Measurements from ENCODE around the gene PPRC1. TPM values are rescaled to one million over a fixed set of nuclear protein-coding genes. Genes with fewer than 3 reads are reported as not detected.
A peak's percentile ranks its signal among the peaks of the same experiment; 100 is the strongest.

Gene PPRC1
- total RNA-seq, 2 donors from 2014 or later, result 14.4 to 22.1 TPM

DNA sequence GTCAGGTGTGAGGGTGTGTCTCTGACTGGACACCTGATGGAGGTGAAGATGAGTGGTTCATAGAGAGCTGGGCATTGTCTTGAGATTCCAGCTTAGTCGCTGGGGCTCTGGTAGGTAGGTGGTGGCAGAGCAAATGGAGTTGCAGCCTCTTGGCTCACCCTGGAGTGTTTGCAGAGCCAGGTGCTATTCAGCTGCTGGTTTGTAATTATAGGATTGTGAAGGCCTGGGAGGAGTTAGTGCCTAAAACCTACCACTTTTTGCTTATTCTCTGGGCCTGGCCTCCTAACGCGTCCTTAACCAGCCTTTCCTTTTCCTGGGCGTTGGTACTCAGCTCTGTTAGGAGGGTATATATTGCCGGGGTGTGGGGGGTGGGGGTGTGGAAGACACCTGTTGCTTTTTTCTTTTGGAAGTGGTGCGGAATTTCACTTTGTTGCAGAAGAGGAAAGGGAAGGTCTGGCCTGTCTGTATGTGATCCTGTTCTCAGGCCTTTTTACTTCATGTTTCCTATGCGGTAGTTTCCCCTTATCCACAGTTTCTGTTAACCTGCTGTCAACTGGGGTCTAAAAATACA lies 3.2 kb downstream of the PPRC1 start:
- no peak for DNase-seq
- ATAC-seq, result no peak
- intact Hi-C loops (cut with DNase I, micrococcal nuclease), result no loop called here

DNA sequence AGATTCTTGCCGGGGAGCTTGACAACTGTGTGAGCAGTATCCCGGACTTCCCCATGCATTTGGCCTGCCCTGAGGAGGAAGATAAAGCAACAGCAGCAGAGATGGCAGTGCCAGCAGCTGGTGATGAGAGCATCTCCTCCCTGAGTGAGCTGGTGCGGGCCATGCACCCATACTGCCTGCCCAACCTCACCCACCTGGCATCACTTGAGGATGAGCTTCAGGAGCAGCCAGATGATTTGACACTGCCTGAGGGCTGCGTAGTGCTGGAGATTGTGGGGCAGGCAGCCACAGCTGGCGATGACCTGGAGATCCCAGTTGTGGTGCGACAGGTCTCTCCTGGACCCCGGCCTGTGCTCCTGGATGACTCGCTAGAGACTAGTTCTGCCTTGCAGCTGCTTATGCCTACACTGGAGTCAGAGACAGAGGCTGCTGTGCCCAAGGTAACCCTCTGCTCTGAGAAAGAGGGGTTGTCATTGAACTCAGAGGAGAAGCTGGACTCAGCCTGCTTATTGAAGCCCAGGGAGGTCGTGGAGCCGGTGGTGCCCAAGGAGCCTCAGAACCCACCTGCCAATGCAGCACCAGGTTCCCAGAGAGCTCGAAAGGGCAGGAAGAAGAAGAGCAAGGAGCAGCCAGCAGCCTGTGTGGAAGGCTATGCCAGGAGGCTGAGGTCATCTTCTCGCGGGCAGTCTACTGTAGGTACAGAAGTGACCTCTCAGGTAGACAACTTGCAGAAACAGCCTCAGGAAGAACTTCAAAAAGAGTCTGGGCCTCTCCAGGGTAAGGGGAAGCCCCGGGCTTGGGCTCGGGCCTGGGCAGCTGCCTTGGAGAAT lies 6.7 kb downstream of the PPRC1 start:
- ATAC-seq (no peak), DNase-seq (no peak)
- intact Hi-C loops (cut with DNase I, micrococcal nuclease), result no loop called here

DNA sequence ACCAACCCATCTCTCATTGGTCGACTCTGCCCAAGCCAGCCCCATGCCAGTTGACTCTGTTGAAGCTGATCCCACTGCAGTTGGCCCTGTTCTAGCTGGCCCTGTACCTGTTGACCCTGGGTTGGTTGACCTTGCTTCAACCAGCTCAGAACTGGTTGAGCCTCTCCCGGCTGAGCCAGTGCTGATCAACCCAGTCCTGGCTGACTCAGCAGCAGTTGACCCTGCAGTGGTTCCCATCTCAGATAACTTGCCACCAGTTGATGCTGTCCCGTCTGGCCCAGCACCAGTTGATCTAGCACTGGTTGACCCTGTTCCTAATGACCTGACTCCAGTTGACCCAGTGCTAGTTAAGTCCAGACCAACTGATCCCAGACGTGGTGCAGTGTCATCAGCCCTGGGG lies 7.4 kb downstream of the PPRC1 start:
- no peak for ATAC-seq
- intact Hi-C loops (cut with DNase I, micrococcal nuclease), result no loop called here
- no peak for DNase-seq

DNA sequence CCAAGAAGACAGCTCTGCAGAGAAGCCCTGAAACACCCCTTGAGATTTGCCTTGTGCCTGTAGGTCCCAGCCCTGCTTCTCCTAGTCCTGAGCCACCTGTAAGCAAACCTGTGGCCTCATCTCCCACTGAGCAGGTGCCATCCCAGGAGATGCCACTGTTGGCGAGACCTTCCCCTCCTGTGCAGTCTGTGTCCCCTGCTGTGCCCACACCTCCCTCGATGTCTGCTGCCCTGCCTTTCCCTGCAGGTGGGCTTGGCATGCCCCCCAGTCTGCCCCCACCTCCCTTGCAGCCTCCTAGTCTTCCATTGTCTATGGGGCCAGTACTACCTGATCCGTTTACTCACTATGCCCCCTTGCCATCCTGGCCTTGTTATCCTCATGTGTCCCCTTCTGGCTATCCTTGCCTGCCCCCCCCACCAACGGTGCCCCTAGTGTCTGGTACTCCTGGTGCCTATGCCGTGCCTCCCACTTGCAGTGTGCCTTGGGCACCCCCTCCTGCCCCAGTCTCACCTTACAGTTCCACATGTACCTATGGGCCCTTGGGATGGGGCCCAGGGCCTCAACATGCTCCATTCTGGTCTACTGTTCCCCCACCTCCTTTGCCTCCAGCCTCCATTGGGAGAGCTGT lies 8.2 kb downstream of the PPRC1 start:
- DNase-seq, result no peak
- no peak for ATAC-seq
- intact Hi-C loops (cut with DNase I, micrococcal nuclease), result no loop called here

DNA sequence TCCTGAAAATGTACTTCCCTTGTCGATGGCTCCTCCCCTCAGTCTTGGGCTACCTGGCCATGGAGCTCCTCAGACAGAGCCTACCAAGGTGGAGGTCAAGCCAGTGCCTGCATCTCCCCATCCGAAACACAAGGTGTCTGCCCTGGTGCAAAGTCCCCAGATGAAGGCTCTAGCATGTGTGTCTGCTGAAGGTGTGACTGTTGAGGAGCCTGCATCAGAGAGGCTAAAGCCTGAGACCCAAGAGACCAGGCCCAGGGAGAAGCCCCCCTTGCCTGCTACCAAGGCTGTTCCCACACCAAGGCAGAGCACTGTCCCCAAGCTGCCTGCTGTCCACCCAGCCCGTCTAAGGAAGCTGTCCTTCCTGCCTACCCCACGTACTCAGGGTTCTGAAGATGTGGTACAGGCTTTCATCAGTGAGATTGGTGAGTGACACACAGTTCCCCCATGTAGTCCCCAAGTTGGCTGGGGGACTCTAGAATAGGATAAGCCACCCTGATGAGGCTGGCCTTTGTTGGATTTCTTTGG lies 8.8 kb downstream of the PPRC1 start:
- no peak for DNase-seq
- ATAC-seq, result no peak
- intact Hi-C loops (cut with DNase I, micrococcal nuclease), result no loop called here

DNA sequence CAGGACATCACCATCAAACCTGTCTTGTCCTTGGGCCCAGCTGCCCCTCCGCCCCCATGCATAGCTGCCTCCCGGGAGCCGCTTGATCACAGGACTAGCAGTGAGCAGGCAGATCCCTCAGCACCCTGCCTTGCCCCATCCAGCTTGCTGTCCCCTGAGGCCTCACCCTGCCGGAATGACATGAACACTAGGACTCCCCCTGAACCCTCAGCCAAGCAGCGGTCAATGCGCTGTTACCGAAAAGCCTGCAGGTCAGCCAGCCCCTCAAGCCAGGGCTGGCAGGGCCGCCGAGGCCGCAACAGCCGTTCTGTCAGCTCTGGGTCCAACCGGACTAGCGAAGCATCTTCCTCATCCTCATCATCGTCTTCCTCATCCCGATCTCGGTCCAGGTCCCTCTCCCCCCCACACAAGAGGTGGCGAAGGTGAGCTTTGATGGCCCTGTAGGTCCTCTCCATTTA lies 14.2 kb downstream of the PPRC1 start:
- intact Hi-C loops (cut with DNase I, micrococcal nuclease), result no loop called here
- ATAC-seq, result no peak
- no peak for DNase-seq

DNA sequence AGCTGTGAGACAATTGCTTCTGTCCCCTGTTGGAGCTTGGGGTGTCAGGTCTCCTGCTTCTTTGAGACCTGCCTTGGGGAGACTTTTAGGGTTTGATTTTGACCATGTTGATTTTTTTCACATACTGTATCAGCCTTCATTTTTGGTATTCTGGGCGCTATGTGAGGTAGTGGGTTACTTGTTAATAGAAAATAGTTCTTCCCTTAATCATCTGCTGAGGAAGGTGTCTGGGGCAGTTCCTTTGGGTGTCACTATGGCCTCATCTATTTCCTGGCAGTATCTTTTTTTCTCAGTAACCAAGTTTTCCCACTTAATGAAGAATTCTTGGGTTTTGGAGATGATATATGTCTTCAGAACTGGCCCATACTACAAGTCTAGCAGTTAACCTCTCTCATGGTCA lies 14.7 kb downstream of the PPRC1 start:
- DNase-seq (no peak), ATAC-seq (no peak)
- intact Hi-C loops (cut with DNase I, micrococcal nuclease), result no loop called here

DNA sequence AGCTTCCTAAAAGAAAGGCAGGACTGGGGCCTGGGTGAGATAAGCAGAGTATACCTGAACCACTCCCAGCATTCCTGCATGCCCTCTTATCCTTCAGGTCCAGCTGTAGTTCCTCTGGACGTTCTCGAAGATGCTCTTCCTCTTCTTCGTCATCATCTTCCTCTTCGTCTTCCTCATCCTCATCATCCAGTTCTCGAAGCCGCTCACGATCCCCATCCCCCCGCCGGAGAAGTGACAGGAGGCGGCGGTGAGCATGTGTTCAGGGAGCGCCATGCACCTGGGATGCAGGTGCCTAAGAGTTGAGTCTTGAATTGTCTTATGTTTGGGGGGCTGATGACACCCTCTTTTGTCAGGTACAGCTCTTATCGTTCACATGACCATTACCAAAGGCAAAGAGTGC lies 15.4 kb downstream of the PPRC1 start:
- no peak for DNase-seq
- intact Hi-C loops (cut with DNase I, micrococcal nuclease), result no loop called here

DNA sequence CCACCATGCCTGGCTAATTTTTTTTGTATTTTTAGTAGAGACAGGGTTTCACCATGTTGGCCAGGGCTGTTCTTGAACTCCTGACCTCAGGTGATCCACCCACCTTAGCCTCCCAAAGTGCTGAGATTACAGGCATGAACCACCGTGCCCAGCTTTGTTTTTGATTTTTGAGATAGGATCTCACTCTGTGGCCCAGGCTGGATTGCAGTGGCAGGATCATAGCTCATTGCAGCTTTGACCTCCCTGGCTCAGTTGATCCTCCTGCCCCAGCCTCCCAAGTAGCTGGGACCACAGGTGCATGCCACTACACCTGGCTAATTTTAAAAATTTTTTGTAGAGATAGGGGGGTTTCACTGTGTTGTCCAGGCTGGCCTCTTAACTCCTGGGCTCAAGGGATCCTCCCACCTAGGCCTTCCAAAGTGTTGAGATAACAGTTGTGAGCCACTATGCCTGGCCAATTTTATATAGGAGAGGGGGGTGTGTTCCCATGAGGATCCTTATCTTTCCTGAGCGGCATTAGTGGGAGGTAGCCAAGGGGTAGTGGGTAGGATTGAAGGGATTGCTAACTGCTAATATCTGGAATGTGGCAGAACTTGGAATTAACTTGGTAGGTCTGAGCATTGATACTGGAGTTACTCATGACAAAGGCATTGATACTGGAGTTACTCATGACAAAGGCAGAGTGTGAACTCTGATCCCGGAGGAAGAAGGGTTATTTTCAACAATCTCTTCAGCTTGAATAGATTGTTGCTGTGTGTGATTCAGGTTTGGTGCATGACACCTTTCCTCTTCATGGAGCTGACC lies 18.3 kb downstream of the PPRC1 start:
- ATAC-seq (no peak), DNase-seq (no peak)
- intact Hi-C loops (cut with DNase I, micrococcal nuclease), result no loop called here

More for the DNA sequence above, 15.4 kb downstream of the PPRC1 start:
- no peak for ATAC-seq

DNA sequence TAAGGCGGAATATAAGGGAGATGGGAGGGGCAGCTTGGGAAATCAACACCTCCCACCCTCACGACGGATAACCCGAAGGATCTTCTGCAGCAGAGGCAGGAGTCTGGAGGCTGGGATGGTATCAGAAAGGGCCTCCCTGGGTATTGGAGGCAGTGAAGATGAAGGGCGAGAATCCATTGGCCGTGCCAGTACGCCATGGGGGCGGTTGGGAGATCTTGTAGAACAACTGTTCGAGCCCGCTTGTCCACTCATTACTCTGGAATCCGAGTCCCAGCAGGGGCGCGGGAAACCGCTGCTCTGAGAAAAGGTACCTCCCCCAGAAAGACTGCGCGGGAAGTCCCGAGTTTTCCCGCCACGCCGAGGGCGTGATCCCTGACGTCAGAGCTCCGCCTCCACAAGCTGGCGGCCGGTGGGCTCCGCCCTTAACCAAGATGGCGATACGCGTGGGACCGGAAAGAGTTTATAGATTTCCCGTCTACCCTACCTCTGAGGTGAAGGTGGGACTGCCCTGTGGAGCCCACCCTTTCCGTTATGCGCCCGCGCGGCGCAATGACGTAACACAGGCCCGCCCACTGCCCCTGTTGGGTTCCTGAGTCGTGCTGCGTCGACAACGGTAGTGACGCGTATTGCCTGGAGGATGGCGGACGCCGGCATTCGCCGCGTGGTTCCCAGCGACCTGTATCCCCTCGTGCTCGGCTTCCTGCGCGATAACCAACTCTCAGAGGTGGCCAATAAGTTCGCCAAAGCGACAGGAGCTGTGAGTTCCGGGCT lies 19.1 kb downstream of the PPRC1 start, which contains the start of gene NOLC1:
Gene NOLC1 (plus strand): TSS at position 616 of the 771 bp plus-strand sequence. CDS start 22 bp downstream, at position 638.
- ATAC-seq (peak; percentile 98), DNase-seq (peak; percentile 99)
- intact Hi-C loops (cut with DNase I, micrococcal nuclease), result no loop called here

DNA sequence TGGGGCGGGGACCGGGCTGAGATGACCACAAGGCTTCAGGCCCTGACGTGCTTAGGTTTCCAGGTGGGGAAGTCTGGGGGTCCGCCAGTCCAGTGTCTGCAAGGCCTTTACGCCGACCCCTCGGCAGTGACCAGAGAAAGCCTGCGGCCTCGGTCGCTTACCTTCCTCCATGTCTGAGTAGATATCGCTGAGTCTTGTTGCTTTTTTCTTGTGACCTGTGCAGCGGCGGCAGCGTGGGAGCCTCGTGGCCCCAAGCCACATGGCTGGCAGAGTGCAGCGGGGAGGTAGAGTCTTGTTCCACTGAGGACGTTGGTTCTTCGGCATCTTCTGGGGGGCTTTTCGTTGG lies 19.7 kb downstream of the PPRC1 start:
- intact Hi-C loops (cut with DNase I, micrococcal nuclease), result no loop called here
- no peak for DNase-seq
- ATAC-seq, result peak; percentile 40

DNA sequence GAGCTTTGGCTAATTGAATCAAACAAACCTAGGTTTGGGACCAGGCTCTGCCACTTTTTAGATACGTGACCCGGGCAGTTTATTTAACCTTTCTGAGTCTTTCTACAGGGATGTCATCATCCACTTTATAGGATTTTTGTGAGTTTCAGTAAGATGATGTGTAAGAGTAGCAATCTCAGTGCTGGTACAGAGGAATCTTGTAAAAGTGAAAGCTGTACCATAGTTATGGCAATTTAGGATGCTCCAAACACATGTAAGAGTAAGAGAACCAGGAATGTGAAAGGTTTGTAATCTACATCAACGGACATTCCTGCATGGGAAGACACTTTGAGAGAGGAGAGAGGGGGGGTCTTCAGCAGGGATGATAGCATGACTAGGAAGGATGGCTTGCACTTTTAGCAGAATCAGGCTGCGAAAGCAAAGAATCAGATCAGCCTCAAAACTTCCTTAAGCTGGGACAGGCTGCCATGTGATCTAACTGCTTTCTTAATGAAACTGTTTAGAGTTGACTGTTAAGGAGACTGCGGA lies 20.3 kb downstream of the PPRC1 start:
- intact Hi-C loops (cut with DNase I, micrococcal nuclease), result no loop called here
- ATAC-seq, result no peak
- DNase-seq, result no peak

DNA sequence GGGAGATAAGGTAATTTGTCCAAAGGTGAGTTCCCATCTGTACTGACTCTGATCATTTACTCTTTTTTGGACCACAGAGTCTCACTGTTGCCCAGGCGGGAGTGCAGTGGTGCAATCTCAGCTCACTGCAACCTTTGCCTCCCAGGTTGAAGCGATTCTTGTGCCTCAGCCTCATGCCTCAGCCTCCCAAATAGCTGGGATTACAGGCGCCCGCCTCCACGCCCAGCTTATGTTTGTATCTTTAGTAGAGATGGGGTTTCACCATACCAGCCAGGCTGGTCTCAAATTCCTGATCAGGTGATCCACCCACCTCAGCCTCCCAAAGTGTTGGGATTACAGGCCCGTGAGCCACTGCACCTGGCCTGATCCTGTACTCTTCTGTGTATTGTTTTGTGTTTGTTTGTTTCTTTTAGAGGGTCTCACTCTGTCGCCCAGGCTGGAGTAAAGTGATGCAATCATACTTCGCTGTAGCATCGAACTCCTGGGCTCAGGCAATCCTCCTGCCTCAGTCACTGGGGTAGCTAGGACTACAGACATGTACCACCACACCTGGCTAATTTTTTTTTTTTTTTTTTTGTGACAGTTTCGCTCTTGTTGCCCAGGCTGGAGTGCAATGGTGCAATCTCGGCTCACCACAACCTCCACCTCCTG lies 21.8 kb downstream of the PPRC1 start:
- intact Hi-C loops (cut with DNase I, micrococcal nuclease), result no loop called here
- ATAC-seq (no peak), DNase-seq (no peak)

DNA sequence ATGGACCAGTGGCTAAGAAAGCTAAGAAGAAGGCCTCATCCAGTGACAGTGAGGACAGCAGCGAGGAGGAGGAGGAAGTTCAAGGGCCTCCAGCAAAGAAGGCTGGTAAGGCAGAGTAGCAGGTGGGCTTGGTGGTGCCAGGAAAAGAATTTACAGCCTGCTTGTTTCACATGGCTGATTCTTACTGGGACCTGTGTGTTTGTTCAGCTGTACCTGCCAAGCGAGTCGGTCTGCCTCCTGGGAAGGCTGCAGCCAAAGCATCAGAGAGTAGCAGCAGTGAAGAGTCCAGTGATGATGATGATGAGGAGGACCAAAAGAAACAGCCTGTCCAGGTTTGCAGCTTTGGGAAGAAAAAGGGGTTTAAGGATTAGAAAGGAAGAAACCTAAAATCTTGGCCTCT lies 24.4 kb downstream of the PPRC1 start:
- intact Hi-C loops (cut with DNase I, micrococcal nuclease), result no loop called here
- ATAC-seq (no peak), DNase-seq (no peak)

DNA sequence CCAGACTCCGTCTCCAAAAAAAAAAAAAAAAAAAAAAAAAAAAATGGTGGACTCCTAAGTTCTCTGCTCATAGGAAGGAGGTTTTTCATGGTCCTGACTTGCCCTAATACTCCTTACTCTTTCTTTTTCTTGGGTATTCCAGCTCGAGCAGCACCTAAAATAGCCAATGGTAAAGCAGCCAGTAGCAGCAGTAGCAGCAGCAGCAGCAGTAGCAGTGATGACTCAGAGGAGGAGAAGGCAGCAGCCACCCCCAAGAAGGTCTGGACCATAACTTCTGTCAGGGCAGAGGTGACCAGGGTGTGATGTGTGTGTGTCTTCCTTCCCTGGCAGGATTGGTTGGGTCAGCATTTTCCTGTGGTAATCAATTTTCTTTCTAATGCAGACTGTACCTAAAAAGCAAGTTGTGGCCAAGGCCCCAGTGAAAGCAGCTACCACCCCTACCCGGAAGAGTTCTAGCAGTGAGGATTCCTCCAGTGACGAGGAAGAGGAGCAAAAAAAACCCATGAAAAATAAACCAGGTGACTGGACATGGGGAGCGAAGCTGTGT lies 26.3 kb downstream of the PPRC1 start:
- intact Hi-C loops (cut with DNase I, micrococcal nuclease), result no loop called here
- DNase-seq (no peak), ATAC-seq (no peak)

DNA sequence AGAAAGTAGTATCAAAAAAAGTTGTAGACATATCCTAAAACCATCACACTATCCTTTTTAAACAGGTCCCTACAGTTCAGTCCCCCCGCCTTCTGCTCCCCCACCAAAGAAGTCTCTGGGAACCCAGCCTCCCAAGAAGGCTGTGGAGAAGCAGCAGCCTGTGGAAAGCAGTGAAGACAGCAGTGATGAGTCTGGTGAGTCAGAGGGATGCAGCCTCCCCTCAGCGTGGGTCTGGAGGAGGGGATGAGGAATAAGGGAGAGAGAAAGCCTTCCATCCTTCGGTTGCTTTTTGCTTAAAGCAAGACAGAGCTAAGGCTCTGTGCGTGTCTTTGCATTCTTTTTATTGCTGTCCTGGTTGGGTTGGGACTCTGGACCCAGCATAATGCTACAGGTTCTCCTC lies 27.0 kb downstream of the PPRC1 start:
- intact Hi-C loops (cut with DNase I, micrococcal nuclease), result loop anchor here in 1 of 2 donors (10.0 kb wide), 1 partner anchor 195 kb away; no protein-coding TSS in a partner anchor
- DNase-seq (no peak), ATAC-seq (no peak)

DNA sequence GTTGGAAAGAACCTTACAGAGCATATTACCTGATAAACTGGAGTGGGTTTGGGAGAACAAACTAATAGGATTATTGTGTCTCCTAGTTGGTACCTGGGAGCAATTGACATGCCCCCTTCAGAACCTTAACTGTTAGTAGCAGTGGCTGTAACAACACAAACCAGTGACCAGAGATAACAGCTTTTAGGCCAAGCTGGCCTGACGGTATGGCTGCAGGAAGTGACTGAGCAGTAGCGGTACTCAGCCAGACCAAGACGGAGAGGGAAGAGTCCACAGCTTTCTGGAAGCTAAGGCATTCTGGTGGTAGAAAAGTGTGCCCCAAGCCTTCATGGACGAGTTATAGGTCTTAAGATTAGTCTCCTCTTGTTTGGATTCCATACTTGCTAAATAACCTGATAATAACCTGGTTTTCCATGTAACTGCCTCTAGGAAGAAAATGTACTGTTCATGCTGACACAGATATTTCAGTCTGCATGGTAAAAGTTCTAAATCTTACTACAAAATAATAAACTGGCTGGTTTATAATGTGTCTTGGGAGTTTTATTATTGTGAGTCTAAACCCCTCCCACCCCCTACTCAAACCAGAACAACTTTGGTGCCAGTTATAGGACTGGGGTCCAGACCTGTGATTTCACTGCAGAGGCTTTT lies 30.6 kb downstream of the PPRC1 start:
- ATAC-seq (no peak), DNase-seq (no peak)
- intact Hi-C loops (cut with DNase I, micrococcal nuclease), result loop anchor here in 1 of 2 donors (10.0 kb wide), 1 partner anchor 191 kb away; no protein-coding TSS in a partner anchor
